Skin of body (tissue), 2 donors: ENCODE results near the gene SENP7. TPM values are rescaled to one million over a fixed set of nuclear protein-coding genes. Genes with fewer than 3 reads are reported as not detected.
"Not testable (repeated sequence)": the region's sequence is repeated elsewhere in the genome, so short reads cannot be mapped to it uniquely, and the experiment has no call there.

Experiments
- DNase-seq: peaks from one replicate; lab custom pipeline; 2025; lab: John Stamatoyannopoulos, UW
- total RNA-seq: library from RNA; depleted of rRNA; stranded (reverse); fragments of >200 nt; gene quantifications from one replicate; pipeline ENCODE4 v1.2.3, GENCODE V29; 2014

Gene SENP7
- total RNA-seq, 1 donor from 2014 or later, result 41.3 TPM

DNA sequence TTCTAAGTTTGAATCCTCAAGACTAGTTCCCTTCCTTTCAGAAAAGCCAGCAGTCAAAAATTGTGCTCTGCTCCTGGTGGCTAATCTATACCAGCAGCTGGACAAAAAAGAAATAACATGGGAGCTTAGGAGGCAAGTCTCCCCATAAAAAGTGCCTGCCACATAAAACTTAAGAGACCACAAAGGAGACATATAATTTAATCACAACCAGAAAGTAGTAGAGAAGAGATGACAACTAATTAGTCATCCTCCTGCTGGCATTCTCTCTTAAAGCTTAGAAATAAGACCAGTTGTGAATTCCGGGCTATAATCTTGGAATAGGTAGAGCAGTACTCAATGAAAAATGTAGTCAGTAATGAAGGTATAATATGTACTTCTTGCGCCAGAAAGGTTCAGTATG, 172.4 kb downstream of the SENP7 start:
- no peak for DNase-seq

DNA sequence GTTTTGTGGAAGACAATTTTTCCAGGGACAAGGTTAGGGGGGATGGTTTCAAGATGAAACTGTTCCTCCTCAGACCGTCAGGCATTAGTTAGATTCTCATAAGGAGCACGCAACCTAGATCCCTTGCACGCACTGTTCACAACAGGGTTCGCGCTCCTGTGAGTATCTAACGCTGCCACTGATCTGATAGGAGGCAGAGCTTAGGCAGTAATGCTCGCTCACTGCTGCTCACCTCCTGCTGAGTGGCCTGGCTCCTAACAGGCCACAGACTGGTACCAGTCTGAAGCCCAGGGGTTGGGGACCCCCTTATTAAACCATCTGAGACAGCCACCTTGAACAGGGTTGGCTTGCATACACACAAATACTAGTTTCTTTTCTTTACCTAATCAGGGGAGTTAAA, 179.1 kb downstream of the SENP7 start:
- no peak for DNase-seq

GRCh38 chr3:101329016-101329673, 183.9 kb downstream of the SENP7 start:
- DNase-seq, result no peak

DNA sequence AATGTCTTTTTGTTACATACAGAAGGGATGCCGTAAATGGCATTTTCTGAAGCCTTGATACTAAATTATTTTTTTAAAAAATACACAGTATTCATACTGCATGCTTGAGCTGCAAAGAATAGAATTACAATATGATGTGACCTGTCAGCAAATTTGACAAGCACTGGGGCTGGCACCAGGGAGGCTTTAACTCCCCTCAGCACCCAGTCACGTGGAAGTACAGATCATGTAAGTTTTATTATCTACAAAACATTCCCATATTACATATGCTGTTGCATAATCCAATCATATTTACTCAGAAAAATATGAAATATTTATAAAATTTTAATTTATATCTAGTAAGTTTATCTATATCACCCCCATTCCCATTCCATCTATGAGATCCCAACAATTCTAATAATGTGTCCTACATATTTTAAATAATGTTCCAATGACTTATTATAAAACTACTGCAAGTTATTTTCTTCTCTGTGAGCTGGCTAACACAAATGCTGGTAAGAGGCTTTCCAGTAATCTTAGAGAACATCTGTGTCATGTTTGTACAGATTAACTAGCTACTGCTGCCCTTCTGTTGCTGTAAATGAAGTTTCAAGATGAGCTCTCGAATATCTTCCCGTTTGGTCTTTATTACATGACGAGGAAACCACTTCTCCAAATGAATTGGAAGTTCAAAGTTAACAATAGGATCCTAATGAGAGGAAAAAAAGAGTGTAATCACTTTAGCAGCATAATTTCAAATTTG, 187.4 kb downstream of the SENP7 start:
- DNase-seq, result peak; percentile 4

GRCh38 chr3:101320475-101320874, 192.5 kb downstream of the SENP7 start, which contains the start of gene IMPG2:
IMPG2 (minus strand) TSS chr3:101320575; CDS start chr3:101320372, 203 bp downstream.
- no peak for DNase-seq

DNA sequence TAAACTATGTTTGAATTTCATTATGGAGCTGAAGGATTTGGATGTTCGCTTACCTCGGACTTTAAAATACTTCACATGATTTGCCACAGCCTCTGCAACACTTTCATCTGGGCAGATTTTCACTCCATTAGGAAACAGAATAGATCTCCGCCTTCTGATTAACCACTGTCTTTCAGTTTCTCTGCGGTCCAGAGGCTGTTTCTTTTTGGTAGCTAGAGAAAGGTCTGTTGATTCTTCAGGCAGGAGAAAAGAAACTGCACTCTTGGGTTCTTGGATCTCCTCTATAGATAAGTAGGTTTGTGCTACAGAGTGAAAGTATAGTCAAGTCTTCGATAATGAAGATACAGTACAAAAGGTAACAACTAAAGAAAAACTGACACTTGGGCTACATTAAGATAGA, 193.5 kb downstream of the SENP7 start:
- DNase-seq, result no peak

DNA sequence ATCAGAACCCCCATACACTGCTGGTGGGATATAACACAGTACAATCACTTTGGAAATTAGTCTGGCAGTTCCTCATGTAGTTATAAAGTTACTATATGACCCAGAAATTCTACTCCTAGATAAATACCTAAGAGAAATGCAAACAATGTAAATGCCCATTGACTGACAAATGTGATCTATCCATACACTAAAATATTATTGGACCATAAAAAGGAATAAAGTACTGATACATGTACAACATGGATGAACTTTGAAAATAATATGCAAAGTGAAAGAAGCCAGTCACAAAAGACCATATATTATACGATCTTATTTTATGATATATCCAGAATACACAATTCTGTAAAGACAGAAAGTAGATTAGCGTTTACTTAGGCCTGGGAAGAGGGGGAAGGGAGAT, 200.5 kb downstream of the SENP7 start:
- DNase-seq, result no peak

DNA sequence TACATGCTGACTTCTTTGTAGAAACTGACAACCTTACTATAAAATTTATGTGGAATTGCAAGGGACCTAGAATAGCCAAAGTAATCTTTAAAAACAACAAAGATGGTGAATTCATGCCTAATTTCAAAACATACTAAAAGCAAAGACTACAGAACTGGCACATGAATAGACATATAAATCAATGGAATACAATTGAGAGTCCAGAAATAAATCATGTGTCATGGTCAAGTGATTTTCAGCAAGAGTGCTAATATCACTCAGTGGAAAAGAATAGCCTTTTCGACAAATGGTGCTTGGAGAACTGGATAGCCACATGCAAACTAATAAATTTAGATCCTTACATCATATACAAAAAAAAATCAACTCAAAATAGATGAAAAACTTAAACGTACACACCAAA, 201.3 kb downstream of the SENP7 start:
- DNase-seq, result no peak

GRCh38 chr3:101310978-101311375, 202.0 kb downstream of the SENP7 start:
- no peak for DNase-seq

DNA sequence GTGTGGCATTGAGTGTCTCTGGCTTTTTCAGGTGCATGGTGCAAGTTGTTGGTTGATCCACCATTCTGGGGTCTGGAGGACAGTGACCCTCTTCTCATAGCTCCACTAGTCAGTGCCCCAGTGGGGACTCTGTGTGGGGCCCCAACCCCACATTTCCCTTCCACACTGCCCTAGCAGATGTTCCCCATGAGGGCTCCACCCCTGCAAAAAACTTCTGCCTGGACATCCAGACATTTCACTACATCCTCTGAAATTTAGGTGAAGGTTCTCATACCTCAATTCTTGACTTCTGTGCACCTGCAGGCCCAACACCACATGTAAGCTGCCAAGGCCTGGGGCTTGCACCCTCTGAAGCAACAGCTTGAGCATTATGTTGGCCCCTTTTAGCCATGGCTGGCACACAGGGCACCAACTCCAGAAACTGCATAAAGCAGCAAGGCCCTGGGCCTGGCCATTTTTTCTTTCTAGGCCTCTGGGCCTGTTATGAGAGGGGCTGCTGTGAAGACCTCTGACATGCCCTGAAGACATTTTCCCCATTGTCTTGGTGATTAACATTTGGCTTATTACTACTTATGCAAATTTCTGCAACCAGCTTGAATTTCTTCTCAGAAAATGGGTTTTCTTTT, 204.8 kb downstream of the SENP7 start:
- not testable (repeated sequence) for DNase-seq

- DNase-seq, result no peak
Measured at GRCh38 chr3:101303836-101304235, 209.2 kb downstream of the SENP7 start.

DNA sequence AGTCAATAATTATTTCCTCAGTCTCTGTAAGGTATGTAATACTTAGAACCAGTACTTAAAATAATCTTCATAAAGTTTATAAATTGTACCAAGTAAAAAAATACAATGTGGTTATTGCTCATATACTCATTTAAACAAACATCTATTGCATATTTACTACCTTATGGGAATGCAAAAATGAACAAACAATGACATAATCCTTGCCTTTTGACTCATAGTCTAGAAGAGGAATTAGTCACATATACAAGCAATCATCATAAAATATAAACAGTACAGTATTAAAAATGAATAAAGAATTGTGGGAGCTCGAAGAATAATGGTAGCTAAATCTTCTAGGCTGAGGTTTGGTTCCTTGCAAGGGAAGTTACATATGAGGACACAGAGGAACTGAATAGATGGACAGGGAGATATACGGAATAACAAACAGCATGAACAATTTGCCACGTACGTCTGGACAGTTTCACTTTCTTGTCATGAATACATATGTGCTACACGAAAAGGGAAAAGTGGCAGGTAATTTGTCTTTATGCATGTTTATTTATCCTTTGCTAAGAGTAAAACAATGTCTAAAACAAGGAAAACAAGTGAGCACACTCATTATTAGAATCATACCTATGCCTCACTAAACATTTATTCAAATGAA, 209.8 kb downstream of the SENP7 start:
- no peak for DNase-seq

DNA sequence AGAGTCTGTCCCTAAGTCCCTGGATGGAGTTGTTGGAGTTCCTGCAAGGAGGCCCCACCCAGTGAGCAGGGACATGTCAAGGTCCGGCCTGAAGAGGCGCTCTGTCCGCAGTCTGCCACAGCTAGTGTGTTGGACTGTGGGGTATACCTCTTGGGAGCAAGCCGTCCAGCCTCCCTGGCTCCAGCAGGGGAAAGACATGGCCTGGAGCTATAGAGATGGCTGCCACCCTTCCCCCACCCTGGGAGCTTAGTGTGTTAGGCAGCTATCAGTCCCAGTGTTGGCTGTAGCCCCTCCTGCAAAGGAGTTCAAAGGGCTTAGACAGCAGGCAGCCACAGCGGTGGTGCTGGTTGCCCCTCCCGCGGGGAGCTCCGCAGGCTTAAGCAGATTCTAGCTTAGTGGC, 212.9 kb downstream of the SENP7 start:
- no peak for DNase-seq

DNA sequence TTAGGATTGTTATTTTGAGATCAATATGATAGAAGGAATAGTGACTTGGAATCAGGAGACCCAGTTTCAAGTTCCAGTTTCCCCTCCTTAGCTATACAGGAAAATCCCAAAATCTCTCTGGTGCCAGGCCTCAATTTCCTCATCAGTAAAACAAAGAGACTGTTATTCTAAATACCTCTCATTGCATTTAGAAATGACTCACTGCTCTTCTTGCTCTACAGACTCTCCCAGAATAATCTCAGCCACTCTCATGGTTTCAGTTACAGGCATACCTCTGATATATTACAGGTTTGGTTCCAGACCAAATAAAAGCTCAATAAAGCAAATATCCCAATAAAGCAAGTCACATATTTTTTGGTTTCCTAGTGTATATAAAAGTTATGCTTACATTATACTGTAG, 221.0 kb downstream of the SENP7 start:
- no peak for DNase-seq

DNA sequence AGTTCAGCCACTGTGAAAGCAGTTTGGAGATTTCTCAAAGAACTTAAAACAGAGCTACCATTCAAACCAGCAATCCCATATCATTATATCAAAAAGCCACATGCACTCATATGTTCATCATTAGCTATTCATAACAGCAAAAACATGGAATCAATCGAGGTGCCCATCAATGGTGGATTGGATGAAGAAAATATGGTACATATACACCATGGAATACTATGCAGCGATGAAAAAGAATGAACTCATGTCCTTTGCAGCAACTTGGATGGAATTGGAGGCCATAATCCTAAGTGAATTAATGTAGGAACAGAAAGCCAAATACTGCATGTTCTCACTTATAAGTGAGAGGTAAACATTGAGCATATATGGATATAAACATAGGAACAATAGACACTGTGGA, 224.7 kb downstream of the SENP7 start:
- no peak for DNase-seq

GRCh38 chr3:101284757-101285156, 228.3 kb downstream of the SENP7 start:
- DNase-seq, result no peak

- no peak for DNase-seq
Measured at GRCh38 chr3:101281521-101282030, 231.4 kb downstream of the SENP7 start.

GRCh38 chr3:101279765-101280385, 233.1 kb downstream of the SENP7 start:
- no peak for DNase-seq

GRCh38 chr3:101279162-101279561, 233.8 kb downstream of the SENP7 start:
- DNase-seq, result no peak

DNA sequence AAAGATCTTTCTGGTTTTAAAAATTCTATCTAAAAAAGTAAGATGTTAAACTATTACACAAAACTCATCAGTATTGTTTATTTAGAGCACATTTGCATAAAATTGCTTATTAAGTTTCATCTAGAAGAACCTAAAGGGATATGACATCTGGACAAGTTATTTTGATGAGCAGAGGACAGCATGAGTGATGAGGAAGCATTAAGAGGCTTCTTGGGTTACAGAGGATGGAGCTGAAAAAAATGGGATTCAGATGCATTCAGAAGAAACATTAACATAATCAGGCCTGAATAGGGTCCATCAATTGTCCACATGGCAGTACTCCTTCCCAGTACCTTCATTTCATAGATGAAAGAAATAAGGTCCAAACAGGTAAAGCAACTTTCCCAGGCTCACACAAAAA, 234.3 kb downstream of the SENP7 start:
- DNase-seq, result no peak
